HEK293T (cell line): ENCODE measurements around the gene MMS19.

ENCODE experiments used
- CTCF ChIA-PET: fragments of 350-600 bp; formaldehyde crosslinking; extraction: SDS; loops from one replicate; lab custom pipeline; 2021; ENCODE audit warnings: antibody characterized with exemption, inconsistent platforms; lab: Yijun Ruan, JAX
- POLR2A ChIA-PET: fragments of 350-600 bp; formaldehyde crosslinking; extraction: SDS; loops from one replicate; lab custom pipeline; 2020; ENCODE audit warnings: antibody characterized with exemption, inconsistent platforms; lab: Yijun Ruan, JAX
- DNase-seq: peaks from one replicate; pipeline ENCODE4 v3.0.0; 2012; ENCODE audit warnings: mixed read lengths; ENCODE audit errors: extremely low spot score
- ARNT ChIP-seq: fragments of 450-650 bp; IDR thresholded peaks from 2 replicates; pipeline ENCODE4 v1.6.1; 2017; ENCODE audit warnings: mild to moderate bottlenecking
- BHLHE40 ChIP-seq: fragments of 450-650 bp; IDR thresholded peaks from 2 replicates; pipeline ENCODE4 v1.6.1; 2016; ENCODE audit warnings: mild to moderate bottlenecking, moderate library complexity, borderline replicate concordance
- CTBP1 ChIP-seq: fragments of 450-650 bp; IDR thresholded peaks from 2 replicates; pipeline ENCODE4 v1.6.1; 2016; ENCODE audit warnings: borderline replicate concordance
- ELF4 ChIP-seq: fragments of 450-650 bp; IDR thresholded peaks from 2 replicates; pipeline ENCODE4 v1.6.1; 2017; ENCODE audit warnings: antibody characterized with exemption
- FOXA1 ChIP-seq: fragments of 450-650 bp; IDR thresholded peaks from 2 replicates; pipeline ENCODE4 v1.6.1; 2016; ENCODE audit warnings: mild to moderate bottlenecking
- FOXK2 ChIP-seq: fragments of 450-650 bp; IDR thresholded peaks from 2 replicates; pipeline ENCODE4 v1.6.1; 2016; ENCODE audit warnings: mild to moderate bottlenecking
- FOXM1 ChIP-seq: fragments of 450-650 bp; IDR thresholded peaks from 2 replicates; pipeline ENCODE4 v1.6.1; 2017; ENCODE audit warnings: mild to moderate bottlenecking, borderline replicate concordance
- HDGF ChIP-seq: fragments of 450-650 bp; IDR thresholded peaks from 2 replicates; pipeline ENCODE4 v1.6.1; 2017; ENCODE audit warnings: antibody characterized with exemption, borderline replicate concordance
- L3MBTL2 ChIP-seq: fragments of 450-650 bp; conservative IDR thresholded peaks from 2 replicates; pipeline ENCODE4 v1.6.1; 2016; ENCODE audit warnings: mild to moderate bottlenecking
- LEF1 ChIP-seq: fragments of 450-650 bp; IDR thresholded peaks from 2 replicates; pipeline ENCODE4 v1.6.1; 2017; ENCODE audit warnings: mild to moderate bottlenecking, borderline replicate concordance
- NFRKB ChIP-seq: fragments of 450-650 bp; IDR thresholded peaks from 2 replicates; pipeline ENCODE4 v1.6.1; 2016; ENCODE audit warnings: mild to moderate bottlenecking, moderate library complexity
- PKNOX1 ChIP-seq: fragments of 450-650 bp; IDR thresholded peaks from 2 replicates; pipeline ENCODE4 v1.6.1; 2016
- SP1 ChIP-seq: fragments of 450-650 bp; IDR thresholded peaks from 2 replicates; pipeline ENCODE4 v1.6.1; 2017
- SUZ12 ChIP-seq: fragments of 450-650 bp; IDR thresholded peaks from 2 replicates; pipeline ENCODE4 v1.6.1; 2016; ENCODE audit warnings: mild to moderate bottlenecking
- TARDBP ChIP-seq: fragments of 450-650 bp; IDR thresholded peaks from 2 replicates; pipeline ENCODE4 v1.6.1; 2016
- ZNF384 ChIP-seq: fragments of 450-650 bp; IDR thresholded peaks from 2 replicates; pipeline ENCODE4 v1.6.1; 2016

The MMS19 gene

GRCh38 chr10:97525683-97526110, 27.5 kb upstream of the MMS19 start:
- CTCF ChIA-PET, result interaction anchor here (2.3 kb wide), 1 partner anchor 9 kb away, joined by 10 read pairs; no protein-coding TSS in a partner anchor
- POLR2A ChIA-PET, result no interaction called here
- no peak for TF ChIP-seq SP1
- no peak for TF ChIP-seq LEF1
- no peak for TF ChIP-seq TARDBP
- TF ChIP-seq ELF4, result no peak
- TF ChIP-seq SUZ12, result no peak
- TF ChIP-seq NFRKB, result no peak
- no peak for TF ChIP-seq ZNF384
- TF ChIP-seq PKNOX1, result no peak
- TF ChIP-seq L3MBTL2, result no peak
- DNase-seq, result no peak

GRCh38 chr10:97525086-97525485, 26.9 kb upstream of the MMS19 start:
- CTCF ChIA-PET, result interaction anchor here (0.6 to 2.3 kb wide), 2 partner anchors 9 to 51 kb away, joined by 7 to 10 read pairs; no protein-coding TSS in a partner anchor
- POLR2A ChIA-PET, result no interaction called here
- TF ChIP-seq SP1 (no peak), HDGF (no peak), ZNF384 (no peak), NFRKB (no peak), L3MBTL2 (no peak), ARNT (no peak), TARDBP (no peak), FOXK2 (no peak), PKNOX1 (no peak), CTBP1 (no peak)
- DNase-seq, result no peak

- no peak for DNase-seq
- CTCF ChIA-PET, result interaction anchor here (2.9 kb wide), 1 partner anchor 11 kb away, joined by 15 read pairs; no protein-coding TSS in a partner anchor
- TF ChIP-seq CTBP1 (no peak), ARNT (no peak), SP1 (no peak), ELF4 (no peak), L3MBTL2 (no peak), PKNOX1 (no peak)
- POLR2A ChIA-PET, result interaction anchor here (1.1 kb wide), 1 partner anchor 16 kb away, joined by 3 read pairs; no protein-coding TSS in a partner anchor
Measured at GRCh38 chr10:97522937-97523336, 24.7 kb upstream of the MMS19 start.

- TF ChIP-seq FOXM1, result no peak
- DNase-seq, result no peak
- CTCF ChIA-PET, result interaction anchor here (2.9 kb wide), 1 partner anchor 12 kb away, joined by 15 read pairs; no protein-coding TSS in a partner anchor
- POLR2A ChIA-PET, result interaction anchor here (1.1 to 1.4 kb wide), 3 partner anchors 10 to 25 kb away, joined by 3 to 6 read pairs (median 4); no protein-coding TSS in a partner anchor
Measured at GRCh38 chr10:97522071-97522470, 23.8 kb upstream of the MMS19 start.

GRCh38 chr10:97520978-97521761, 22.9 kb upstream of the MMS19 start:
- DNase-seq, result no peak
- POLR2A ChIA-PET, result interaction anchor here (1.3 to 1.4 kb wide), 2 partner anchors 9 to 24 kb away, joined by 4 to 6 read pairs; no protein-coding TSS in a partner anchor
- CTCF ChIA-PET, result interaction anchor here (2.9 kb wide), 1 partner anchor 13 kb away, joined by 15 read pairs; no protein-coding TSS in a partner anchor

More at GRCh38 chr10:97520978-97521761, 22.9 kb upstream of the MMS19 start:
- no peak for TF ChIP-seq ELF4
- TF ChIP-seq CTBP1, result no peak
- no peak for TF ChIP-seq ZNF384
- no peak for TF ChIP-seq SP1
- no peak for TF ChIP-seq ARNT
- TF ChIP-seq LEF1, result no peak
- no peak for TF ChIP-seq TARDBP
- TF ChIP-seq NFRKB, result no peak
- no peak for TF ChIP-seq FOXA1
- TF ChIP-seq FOXM1, result no peak
- no peak for TF ChIP-seq FOXK2
- no peak for TF ChIP-seq L3MBTL2
- TF ChIP-seq PKNOX1, result no peak
- no peak for TF ChIP-seq SUZ12
- TF ChIP-seq HDGF, result no peak
- TF ChIP-seq BHLHE40, result no peak
